HG02642 (cell line): Measurements from ENCODE around the gene MFSD12.
"Not testable (repeated sequence)": the region's sequence is repeated elsewhere in the genome, so short reads cannot be mapped to it uniquely, and the experiment has no call there.

ENCODE experiments used
- ATAC-seq: cut with Tn5 transposase; IDR thresholded peaks from one replicate; pipeline ENCODE4 v1.9.1; 2021; ENCODE audit warnings: mild to moderate bottlenecking; ENCODE audit not compliant: unreplicated experiment, poor library complexity

MFSD12 gene

GRCh38 chr19:3511506-3512251, 45.7 kb downstream of the MFSD12 start:
- no peak for ATAC-seq

GRCh38 chr19:3510727-3511126, 46.7 kb downstream of the MFSD12 start:
- ATAC-seq, result no peak

- ATAC-seq, result no peak
Observed at GRCh38 chr19:3509566-3509989, 47.8 kb downstream of the MFSD12 start.

GRCh38 chr19:3508771-3509535, 48.4 kb downstream of the MFSD12 start:
- ATAC-seq, result no peak

DNA sequence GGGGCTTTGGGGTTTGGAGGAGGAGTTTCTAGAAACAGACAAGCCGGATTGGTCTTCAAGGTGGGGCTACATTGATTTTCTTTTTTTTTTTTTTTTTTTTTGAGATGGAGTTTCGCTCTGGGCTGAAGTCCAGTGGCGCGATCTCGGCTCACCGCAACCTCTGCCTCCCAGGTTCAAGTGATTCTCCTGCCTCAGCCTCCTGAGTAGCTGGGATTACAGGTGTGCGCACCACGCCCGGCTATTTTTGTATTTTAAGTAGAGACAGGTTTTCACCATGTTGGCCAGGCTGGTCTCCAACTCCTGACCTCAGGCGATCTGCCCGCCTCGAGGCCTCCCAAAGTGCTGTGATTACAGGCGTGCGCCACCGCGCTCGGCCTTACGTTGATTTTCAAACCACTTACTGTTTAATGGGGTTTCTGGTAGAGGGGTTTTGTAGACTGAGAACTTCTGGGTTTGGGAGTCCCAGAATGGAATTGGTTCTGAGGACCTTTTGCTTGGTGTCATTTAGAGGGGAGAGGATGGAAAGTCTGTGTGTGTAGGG, 49.2 kb downstream of the MFSD12 start:
- ATAC-seq, result not testable (repeated sequence)

DNA sequence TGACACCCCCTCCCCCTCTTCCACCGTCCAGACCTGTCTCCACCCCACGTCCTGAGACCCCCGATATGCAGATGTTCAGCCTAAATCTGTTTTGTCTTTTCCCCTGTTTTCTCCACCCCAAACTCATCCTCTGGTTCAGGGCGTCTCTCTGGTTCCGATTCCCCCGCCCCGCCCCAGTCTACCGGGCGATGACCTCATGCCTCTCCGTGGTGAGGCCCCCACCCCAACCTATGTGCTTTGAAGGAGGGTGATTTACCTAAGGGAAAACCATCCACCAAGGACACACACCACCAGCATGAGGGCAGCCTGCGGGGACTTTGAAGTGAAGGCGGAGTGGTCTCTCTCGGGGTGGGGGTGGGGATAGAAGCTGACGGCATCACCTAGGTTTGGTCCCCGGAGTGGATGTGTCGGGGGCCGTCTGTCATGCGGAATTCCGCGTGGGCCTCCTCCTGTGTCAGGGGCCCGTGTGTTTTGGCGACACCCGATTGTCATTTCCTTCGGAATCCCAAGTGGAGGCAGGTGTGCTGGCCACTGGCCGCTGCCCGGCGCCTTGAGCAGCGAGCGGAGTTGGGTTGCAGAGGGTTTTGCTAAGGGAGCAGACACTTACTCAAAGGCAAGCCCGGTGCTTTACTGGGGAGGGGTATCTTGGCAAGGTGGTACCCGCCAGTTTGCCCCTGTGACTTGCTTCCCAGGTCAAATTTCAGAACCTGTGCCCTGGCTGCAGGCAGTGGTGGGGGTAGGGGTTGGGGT, 49.8 kb downstream of the MFSD12 start:
- ATAC-seq, result no peak

DNA sequence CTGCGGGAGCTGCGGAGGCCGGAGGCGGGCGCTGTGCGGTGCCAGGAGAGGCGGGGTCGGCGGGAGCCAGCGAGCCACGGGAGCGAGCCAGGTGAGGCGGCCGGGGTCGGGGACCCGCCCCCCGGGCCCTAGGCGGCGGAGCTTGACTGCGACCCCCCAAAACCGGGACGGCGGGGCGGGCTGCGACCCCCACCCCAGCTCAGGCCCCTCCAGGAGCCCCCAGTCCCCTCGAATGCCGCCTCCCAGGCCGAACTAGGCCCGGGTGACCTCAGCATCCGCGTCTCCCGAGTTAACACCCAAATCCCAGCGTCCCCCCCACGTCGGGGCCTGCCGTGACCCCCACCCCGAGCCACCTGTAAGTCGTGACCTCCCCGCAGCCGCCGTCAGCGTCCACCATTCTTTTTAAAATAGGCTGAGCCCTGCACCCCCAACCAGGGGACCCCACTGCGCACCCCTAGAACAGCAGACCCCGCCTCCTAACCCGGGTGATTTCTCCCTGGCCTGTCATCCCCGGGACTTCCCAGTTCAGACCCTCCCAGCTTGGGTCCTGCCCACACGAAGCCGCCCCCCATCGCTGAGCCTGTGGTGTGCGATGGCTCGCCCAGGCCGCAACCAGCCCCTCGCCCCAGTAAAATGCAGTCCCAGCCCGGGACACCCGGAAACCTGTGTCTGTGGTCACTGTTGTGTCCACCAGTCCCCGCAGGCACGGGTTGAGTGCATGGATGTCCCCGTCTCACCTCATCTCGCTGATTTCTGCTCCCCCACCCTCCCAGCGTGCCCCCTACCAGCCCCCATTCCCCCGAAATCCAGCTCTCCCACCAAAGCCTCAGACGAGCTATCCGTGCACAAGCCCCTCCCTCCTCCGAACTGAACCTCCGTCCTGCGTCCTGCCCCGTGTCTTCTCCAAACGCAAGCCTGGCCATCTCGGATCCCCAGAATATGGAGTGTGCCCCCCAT, 50.7 kb downstream of the MFSD12 start:
- ATAC-seq, result peak; percentile 11

DNA sequence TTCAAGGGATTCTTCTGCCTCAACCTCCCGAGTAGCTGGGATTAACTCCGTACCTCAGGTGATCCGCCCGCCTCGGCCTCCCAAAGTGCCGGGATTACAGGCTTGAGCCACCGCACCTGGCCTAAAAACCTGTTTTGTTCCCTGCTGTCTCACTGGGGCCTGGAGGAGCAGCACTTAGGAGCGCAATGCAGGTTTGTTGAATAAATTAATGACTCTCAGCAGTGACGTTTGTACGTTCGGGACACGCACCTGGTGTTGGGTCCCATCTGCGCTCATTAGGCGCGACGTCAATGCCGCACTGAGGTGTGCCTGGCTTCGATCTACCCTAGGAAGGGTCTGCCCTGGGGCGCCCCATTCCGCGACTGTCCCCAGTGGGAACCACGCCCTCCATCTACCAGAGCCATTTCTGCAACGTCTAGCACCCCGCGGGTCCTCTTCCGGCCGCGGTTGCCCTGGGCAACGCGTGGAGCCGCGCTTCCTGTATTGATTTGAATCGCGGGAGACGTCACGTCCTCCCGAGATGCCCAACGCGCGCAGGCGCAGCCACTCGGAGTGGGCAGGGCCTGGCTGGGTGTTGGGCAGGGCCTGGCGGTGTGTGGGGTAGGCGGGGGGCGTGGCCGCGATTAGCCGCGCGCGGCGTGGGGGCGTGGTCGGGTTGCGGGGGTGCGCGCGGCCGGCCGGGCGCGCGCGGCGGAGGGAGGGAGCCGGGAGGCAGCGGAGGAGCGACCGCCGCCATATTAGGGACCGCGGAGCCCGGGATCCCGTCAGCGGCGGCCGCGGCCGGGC, 51.6 kb downstream of the MFSD12 start, which contains the start of gene FZR1:
Gene FZR1 (plus strand): TSS at position 714 of the 786 bp plus-strand sequence. CDS start 16,679 bp downstream, outside the sequence.
- ATAC-seq, result peak; percentile 87

GRCh38 chr19:3504735-3505134, 52.7 kb downstream of the MFSD12 start:
- ATAC-seq, result no peak

- no peak for ATAC-seq
Observed at GRCh38 chr19:3503036-3503572, 54.3 kb downstream of the MFSD12 start.

DNA sequence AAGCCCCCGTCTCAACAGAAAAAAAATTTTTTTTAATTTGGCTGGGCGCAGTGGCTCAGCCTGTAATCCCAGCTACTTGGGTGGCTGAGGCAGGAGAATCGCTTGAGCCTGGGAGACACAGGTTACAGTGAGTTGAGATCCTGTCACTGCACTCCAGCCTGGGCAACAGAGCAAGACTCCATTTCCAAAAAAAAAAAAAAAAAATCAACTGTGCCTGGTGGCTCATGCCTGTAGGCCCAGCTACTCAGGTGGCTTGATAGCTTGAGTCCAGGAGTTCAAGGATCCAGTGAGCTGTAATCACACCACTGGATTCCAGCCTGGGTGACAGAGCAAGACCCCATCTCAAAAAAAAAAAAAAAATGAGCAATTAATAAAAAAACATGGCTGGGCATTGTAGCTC, 55.6 kb downstream of the MFSD12 start:
- no peak for ATAC-seq

GRCh38 chr19:3500429-3501101, 56.8 kb downstream of the MFSD12 start, which contains the start of gene DOHH:
Gene DOHH, minus strand, starts transcription at chr19:3500674. Its CDS starts 3,860 bp downstream, at chr19:3496814.
- peak; percentile 89 for ATAC-seq

DNA sequence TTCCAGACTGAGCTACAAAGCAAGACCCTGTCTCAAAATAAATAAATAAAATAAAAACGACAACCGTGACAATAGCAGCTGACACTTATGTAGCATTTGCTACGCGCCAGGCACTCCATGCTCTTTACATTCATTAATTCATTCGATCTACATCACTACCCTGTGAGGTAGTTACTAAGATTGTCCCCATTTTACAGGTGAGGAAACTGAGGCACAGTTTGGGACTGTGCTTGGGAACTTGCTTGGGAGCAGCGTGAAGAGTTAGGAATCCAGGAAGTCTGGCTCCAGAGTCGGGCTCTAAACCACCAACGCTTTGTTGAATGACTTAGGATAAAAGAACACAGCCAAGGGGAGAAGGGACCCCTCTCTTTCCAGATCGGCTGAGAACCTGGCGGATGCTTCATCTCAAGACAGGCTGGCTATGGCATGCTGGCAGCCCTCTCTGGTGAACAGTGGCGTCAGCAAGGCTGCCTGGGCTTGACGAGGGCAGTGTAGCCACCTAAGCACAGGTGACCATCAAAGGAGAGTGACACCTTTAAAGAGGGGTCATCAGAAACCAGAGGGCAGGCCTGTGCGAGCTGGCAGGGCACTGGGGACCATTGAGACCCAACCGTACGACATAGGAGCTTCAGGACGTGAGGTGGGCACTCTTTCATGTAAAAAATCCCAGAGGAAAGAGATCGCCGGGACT, 57.5 kb downstream of the MFSD12 start:
- ATAC-seq, result no peak

DNA sequence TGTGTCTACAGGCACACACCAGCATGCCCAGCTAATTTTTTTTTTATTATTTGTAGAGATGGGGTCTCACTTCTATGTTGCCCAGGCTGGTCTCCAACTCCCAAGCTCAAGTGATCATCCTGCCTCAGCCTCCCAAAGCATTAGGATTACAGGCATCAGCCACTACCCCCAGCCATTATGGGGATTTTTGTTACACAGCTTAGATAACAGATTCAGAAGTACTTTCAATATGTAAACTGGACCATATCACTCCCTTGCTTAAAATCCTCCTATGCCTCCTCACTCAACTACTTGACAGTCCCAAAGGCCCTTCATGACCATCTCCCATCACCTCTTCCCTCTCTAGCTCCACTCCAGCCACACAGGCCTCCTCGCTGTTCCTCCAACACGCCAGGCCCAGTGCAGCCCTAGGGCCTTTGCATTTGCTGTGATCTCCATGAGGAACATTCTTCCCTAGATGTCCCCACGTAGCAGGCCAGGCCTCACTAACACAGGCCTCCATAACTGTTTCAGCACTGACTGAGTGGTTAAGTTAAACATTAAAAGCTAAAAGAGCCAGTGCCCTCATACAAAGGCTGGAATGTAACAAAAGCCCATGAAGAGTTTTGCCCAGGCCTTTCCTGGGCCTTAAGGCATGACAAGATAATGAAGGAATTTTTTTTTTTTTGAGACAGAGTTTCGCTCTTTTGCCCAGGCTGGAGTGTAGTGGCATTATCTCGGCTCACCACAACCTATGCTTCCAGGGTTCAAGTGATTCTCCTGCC, 59.4 kb downstream of the MFSD12 start:
- ATAC-seq, result no peak

DNA sequence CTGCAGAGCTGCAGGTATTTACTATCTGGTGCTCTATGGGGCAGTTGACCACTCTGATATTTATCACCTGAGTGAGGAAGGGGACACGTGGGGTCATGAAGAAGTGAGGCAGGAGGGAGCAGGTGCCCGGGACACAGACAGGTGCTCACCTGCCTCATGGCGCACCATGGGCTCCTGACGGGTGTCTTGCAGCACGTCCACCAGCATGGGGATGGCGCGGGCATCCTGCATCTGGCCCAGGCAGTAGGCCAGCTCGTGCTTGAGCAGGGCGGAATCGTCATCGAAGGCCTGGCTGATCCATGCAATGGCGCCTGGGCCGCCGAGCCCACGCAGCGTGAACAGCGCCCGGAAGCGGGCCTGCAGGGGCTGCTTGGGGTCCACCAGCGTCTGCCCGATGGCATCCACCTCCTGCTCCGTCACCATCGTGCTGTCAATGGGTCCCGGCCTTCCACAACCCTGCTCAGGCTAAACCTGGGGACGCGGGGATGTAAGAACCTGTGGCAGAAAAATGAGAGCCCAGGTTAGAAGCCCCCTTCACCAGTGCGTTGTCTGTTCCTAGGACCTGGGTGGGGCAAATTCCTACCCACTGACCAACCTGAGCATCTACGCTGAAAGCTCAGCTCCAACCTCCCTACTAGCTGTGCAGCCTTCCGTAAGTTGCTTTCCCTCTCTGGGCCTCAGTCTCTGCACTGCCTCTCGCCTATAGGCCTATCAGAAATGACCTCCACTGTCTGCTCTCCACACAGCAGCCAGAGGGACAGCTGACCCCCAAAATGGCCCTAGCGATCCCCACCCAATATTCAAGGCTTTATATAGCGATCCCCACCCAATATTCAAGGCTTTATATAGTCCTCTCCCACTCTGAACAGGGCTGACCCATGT, 60.8 kb downstream of the MFSD12 start:
- ATAC-seq, result no peak

DNA sequence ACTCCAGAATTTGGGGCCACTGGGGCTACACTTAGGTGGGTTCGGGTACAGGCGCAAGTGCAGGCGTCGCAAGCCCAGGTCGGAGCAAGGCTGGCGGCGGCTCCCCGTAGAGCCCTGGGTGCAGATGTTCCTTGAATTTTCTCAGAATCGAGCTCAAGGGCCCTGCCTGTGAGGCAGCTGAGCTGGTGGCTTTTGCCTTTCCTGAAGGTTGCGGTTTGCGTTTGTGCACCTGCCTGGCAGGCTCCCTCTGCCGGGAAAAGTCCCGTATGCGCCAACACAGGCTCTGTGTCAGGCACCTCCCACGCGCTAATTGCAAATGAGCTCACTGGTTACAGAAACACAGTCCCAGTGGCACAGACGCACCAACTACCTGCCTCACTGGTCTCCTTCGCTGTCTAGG, 62.8 kb downstream of the MFSD12 start:
- no peak for ATAC-seq
